Measurements from ENCODE around the gene TMC8.
"Not testable (repeated sequence)": the region's sequence is repeated elsewhere in the genome, so short reads cannot be mapped to it uniquely, and the experiment has no call there.

Gene TMC8

DNA sequence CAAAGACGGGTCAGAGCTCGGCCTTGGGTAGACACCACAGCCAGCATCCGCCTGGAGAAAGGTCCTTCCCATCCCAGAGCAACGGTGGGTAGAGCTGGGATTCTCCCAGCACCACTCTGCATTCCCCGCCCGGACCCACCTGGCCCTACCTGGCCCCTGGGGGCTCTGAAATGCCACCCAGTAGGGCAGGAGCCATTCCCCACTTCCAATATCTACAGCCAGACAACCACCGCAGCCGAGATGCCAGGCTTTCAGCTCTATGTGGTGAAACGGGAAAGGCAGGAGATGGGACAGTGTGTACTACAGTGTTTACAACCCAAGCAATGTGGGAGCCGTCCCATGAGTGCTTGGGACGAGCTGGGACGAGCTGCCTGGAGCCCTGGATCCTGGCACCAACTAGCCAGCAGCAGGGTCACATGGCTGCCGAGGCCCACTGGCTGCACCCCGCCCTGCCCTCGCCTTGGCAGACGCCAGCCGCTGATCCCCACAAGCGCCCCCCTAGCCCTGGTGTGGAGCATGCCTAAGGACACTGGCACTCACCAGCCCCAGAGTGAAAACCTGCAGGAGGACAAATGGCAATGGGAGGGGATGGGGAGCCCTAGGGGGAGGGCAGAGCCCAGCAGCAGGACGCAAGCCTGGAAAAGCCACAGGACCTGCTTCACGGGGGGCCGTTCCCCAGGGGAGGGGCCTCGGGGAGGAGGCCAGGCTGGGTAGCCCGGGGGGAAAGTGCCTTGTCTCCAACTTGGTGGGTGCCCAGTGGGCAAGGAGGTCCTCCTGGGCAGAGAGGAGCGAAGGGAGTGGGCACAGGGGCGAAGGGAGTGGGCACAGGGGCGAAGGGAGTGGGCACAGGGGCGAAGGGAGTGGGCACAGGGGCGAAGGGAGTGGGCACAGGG lies 15.5 kb upstream of the TMC8 start:
- DNase-seq (ENCODE audit: low read depth): no peak
- TF ChIP-seq, protein P1, sequence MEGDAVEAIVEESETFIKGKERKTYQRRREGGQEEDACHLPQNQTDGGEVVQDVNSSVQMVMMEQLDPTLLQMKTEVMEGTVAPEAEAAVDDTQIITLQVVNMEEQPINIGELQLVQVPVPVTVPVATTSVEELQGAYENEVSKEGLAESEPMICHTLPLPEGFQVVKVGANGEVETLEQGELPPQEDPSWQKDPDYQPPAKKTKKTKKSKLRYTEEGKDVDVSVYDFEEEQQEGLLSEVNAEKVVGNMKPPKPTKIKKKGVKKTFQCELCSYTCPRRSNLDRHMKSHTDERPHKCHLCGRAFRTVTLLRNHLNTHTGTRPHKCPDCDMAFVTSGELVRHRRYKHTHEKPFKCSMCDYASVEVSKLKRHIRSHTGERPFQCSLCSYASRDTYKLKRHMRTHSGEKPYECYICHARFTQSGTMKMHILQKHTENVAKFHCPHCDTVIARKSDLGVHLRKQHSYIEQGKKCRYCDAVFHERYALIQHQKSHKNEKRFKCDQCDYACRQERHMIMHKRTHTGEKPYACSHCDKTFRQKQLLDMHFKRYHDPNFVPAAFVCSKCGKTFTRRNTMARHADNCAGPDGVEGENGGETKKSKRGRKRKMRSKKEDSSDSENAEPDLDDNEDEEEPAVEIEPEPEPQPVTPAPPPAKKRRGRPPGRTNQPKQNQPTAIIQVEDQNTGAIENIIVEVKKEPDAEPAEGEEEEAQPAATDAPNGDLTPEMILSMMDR (conservative IDR thresholded peaks at IDR 0.05; ENCODE audit: low read depth, low read length): no peak
- no peak overlapping the region for H3K4me3 ChIP-seq (ENCODE audit: low read depth, low read length)

DNA sequence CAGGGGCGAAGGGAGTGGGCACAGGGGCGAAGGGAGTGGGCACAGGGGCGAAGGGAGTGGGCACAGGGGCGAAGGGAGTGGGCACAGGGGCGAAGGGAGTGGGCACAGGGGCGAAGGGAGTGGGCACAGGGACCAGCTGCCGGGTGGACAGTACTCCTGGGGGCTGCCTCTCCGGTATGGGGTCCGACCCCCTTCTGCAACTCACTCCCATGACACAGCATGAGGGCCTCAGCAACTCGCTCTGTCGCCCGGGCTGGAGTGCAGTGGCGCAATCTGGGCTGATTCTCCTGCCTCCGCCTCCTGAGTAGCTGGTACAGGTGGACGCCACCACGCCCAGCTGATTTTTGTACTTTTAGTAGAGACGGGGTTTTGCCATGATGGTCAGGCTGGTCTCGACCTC lies 14.8 kb upstream of the TMC8 start:
- DNase-seq (ENCODE audit: low read depth); H3K4me3 ChIP-seq (ENCODE audit: low read depth, low read length): not testable (repeated sequence)

DNA sequence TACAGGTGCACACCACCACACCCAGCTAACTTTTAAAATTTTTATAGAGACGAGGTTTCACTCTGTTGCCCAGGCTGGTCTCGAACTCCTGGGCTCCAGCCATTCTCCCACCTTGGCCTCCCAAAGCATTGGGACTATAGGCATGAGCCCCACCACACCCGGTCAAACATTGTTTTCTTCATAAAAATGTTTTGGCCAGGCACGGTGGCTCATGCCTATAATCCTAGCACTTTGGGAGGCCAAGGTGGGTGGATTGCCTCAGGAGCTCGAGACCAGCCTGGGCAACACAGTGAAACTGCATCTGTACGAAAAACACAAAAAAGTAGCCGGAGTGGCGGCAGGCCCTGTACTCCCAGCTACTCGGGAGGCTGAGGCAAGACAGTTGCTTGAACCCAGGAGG lies 14.2 kb upstream of the TMC8 start:
- TF ChIP-seq, protein P1 (conservative IDR thresholded peaks at IDR 0.05; ENCODE audit: low read depth, low read length): no peak
- H3K4me3 ChIP-seq (ENCODE audit: low read depth, low read length): no peak overlapping the region
- DNase-seq (ENCODE audit: low read depth): no peak

DNA sequence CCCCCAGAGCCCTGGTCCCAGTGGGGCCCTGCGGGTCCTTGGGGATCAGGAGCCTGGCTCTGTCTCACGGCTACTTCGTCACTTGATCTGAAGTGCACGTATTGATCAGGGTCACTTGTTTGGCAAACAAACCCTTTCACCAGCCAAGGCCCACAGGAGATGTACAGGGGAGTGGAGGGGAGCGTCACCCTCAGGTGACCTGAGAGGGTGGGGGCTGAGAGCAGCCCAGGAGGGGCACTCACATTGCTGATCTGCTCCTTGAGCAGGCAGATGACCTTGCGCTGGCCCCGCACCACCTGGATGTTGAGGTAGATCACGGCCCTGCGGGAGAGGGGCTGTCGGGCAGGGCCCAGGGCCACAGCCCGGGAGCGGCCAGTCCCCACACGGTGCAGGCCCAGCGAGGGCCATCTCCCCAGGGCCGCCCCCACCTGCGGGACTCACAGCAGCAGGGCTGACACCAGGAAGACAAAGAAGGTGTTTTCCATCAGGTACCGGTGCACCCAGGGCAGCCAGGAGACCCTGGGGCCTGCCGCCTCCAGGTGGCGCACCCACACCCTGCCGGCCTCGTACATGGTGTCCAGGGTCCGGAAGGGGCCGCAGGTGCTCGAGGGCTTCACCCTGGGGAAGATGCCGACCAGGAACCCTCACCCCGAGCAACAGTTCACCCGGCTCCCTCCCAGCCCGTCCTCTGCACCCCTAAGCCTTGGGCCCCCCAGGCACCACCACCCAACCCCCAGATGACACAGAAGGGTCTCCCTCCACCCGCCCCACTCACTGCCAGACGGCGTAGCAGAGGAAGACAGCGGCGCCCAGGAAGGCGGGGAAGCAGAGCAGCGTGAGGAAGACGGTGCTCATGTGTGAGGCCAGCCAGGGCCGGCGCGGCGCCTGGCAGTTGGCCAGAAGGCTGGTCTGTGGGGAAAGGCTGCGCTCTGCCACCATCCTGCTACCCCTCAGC lies 13.3 kb upstream of the TMC8 start:
- TF ChIP-seq, protein P1 (conservative IDR thresholded peaks at IDR 0.05; ENCODE audit: low read depth, low read length): peak; percentile 39
- DNase-seq (ENCODE audit: low read depth): no peak

DNA sequence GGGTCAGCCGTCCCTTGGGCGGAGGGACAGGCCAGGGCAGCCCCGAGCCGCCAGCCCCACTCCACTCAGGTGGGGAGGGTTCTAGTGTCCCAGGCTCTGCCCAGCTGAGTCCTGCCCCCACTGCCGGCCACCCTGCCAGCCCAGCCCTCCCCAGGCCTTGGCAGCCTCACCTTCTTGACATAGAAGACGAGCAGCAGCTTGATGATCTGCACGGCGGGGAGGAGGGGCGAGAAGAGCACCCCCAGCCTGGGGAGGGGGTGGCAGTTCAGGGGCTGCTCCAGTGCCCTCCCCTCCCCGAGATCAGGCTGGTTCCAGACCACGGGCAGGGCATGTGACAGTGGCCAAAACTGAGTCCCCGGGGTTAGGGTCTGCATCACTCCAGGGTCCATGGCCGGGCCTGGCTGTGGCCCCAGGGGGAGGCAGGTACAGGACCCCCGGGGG lies 11.8 kb upstream of the TMC8 start:
- H3K4me3 ChIP-seq (ENCODE audit: low read depth, low read length): no peak overlapping the region
- DNase-seq (ENCODE audit: low read depth): no peak
- TF ChIP-seq, protein P1 (conservative IDR thresholded peaks at IDR 0.05; ENCODE audit: low read depth, low read length): no peak

More for the DNA sequence above, 13.3 kb upstream of the TMC8 start:
- H3K4me3 ChIP-seq (ENCODE audit: low read depth, low read length): no peak overlapping the region

DNA sequence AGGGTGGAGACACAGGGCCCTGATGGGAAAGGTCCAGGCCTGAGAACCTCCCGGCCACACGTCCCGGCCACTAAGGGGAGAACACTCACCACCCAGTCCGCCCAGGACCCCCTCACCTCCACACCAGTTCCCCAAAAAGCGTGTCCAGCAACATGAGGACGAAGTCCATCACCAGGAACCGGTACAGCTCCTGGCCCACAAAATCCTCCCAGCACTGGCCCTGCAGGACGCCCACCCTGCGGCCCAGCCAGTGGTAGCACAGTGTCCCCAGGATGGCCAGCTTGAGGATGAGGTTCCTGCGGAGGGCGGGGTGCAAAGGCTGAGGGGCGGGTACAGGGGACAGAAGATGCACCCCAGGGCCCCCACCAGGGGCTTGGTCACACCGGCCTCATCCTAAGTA lies 10.0 kb upstream of the TMC8 start:
- DNase-seq (ENCODE audit: low read depth): no peak
- H3K4me3 ChIP-seq (ENCODE audit: low read depth, low read length): no peak overlapping the region
- TF ChIP-seq, protein P1 (conservative IDR thresholded peaks at IDR 0.05; ENCODE audit: low read depth, low read length): no peak
